Liver (tissue), 9 donors: Measurements from ENCODE around the gene STEEP1. TPM values are rescaled to one million over a fixed set of nuclear protein-coding genes. Genes with fewer than 3 reads are reported as not detected.

Experiments
- DNase-seq: peaks from one replicate; pipeline ENCODE4 v3.0.0-alpha.2; 2017; ENCODE audit warnings: low spot score
- H3K27ac ChIP-seq, 2 donors: one replicate each; pipeline ENCODE4 v1.7.0; 2013; ENCODE audit warnings: inconsistent platforms in 2 of 2, low read length in 2 of 2, control low read depth in 1 of 2, low read depth in 1 of 2, mild to moderate bottlenecking in 1 of 2
- H3K27me3 ChIP-seq, 4 donors: one replicate each; pipeline versions ENCODE4 v1.6.1 to v1.7.0; 2013; ENCODE audit warnings: low read length in 3 of 4, inconsistent platforms in 1 of 4, mild to moderate bottlenecking in 1 of 4, moderate library complexity in 1 of 4; ENCODE audit not compliant: control insufficient read depth in 4 of 4, insufficient read depth in 4 of 4
- H3K36me3 ChIP-seq, 4 donors: one replicate each; pipeline versions ENCODE4 v1.6.1 to v1.7.0; 2013; ENCODE audit warnings: low read length in 3 of 4, mild to moderate bottlenecking in 3 of 4, low read depth in 1 of 4, moderate library complexity in 1 of 4; ENCODE audit not compliant: control insufficient read depth in 4 of 4, insufficient read depth in 3 of 4
- H3K4me1 ChIP-seq, 4 donors: one replicate each; pipeline versions ENCODE4 v1.6.1 to v1.7.0; 2013; ENCODE audit warnings: low read length in 3 of 4, mild to moderate bottlenecking in 3 of 4, moderate library complexity in 1 of 4; ENCODE audit not compliant: control insufficient read depth in 4 of 4, insufficient read depth in 4 of 4
- H3K4me3 ChIP-seq, 3 donors: one replicate each; pipeline versions ENCODE4 v1.6.1 to v1.7.0; 2013; ENCODE audit warnings: low read length in 3 of 3, control low read depth in 1 of 3, low read depth in 1 of 3, mild to moderate bottlenecking in 1 of 3
- H3K9ac ChIP-seq, 2 donors: one replicate each; pipeline ENCODE4 v1.7.0; 2013; ENCODE audit warnings: low read length in 2 of 2, mild to moderate bottlenecking in 2 of 2, moderate library complexity in 2 of 2, control low read depth in 1 of 2, low read depth in 1 of 2
- H3K9me3 ChIP-seq, 4 donors: one replicate each; pipeline versions ENCODE4 v1.6.1 to v1.7.0; 2013; ENCODE audit warnings: low read length in 3 of 4; ENCODE audit not compliant: control insufficient read depth in 4 of 4
- EGR1 ChIP-seq, 2 donors: IDR thresholded peaks; 2 replicates each; pipeline ENCODE4 v1.6.1; 2016 to 2018; ENCODE audit warnings: antibody characterized with exemption in 2 of 2, low read depth in 2 of 2
- FOXA1 ChIP-seq: IDR thresholded peaks from 2 replicates; pipeline ENCODE4 v1.6.1; 2016; ENCODE audit warnings: antibody characterized with exemption
- FOXA2 ChIP-seq: IDR thresholded peaks from 2 replicates; pipeline ENCODE4 v1.6.1; 2016; ENCODE audit warnings: antibody characterized with exemption
- GABPA ChIP-seq, 2 donors: IDR thresholded peaks in 1 of 2; conservative IDR thresholded peaks in 1 of 2; 2 replicates each; pipeline ENCODE4 v1.6.1; 2016; ENCODE audit warnings: antibody characterized with exemption in 2 of 2, mild to moderate bottlenecking in 1 of 2, moderate library complexity in 1 of 2
- HNF4A ChIP-seq, 2 donors: conservative IDR thresholded peaks; 2 replicates each; pipeline ENCODE4 v1.6.1; 2016; ENCODE audit warnings: antibody characterized with exemption in 2 of 2, mild to moderate bottlenecking in 2 of 2
- HNF4G ChIP-seq: IDR thresholded peaks from 2 replicates; pipeline ENCODE4 v1.6.1; 2016; ENCODE audit warnings: antibody characterized with exemption
- NR2F2 ChIP-seq: IDR thresholded peaks from 2 replicates; pipeline ENCODE4 v1.6.1; 2016; ENCODE audit warnings: antibody characterized with exemption
- RAD21 ChIP-seq, 2 donors: IDR thresholded peaks; 2 replicates each; pipeline ENCODE4 v1.6.1; 2016; ENCODE audit warnings: antibody characterized with exemption in 2 of 2, mild to moderate bottlenecking in 2 of 2
- RXRA ChIP-seq, 2 donors: IDR thresholded peaks; 2 replicates each; pipeline ENCODE4 v1.6.1; 2017 to 2018; ENCODE audit warnings: antibody characterized with exemption in 2 of 2, mild to moderate bottlenecking in 1 of 2
- SP1 ChIP-seq: IDR thresholded peaks from 2 replicates; pipeline ENCODE4 v1.6.1; 2018; ENCODE audit warnings: antibody characterized with exemption, mild to moderate bottlenecking
- TAF1 ChIP-seq: conservative IDR thresholded peaks from 2 replicates; pipeline ENCODE4 v1.6.1; 2016; ENCODE audit warnings: antibody characterized with exemption, mild to moderate bottlenecking
- YY1 ChIP-seq: IDR thresholded peaks from 2 replicates; pipeline ENCODE4 v1.6.1; 2016; ENCODE audit warnings: antibody characterized with exemption, mild to moderate bottlenecking
- WGBS: extraction: QIAGEN DNeasy Blood & Tissue Kit; methylation state at CpG from one replicate; pipeline ENCODE4 v1.1.7; 2013; 5-methylcytosine and 5-hydroxymethylcytosine counted together
- polyA plus RNA-seq, 2 donors: library from polyadenylated mRNA; stranded (reverse) in 1 of 2; unstranded in 1 of 2; fragments of 200-250 nt in 1 of 2; fragments of >200 nt in 1 of 2; fragmentation: Nextera tagmentation in 1 of 2; extraction: Ambion mirVana in 1 of 2; gene quantifications; one replicate each; pipeline versions ENCODE4 v1.2.1 to v1.2.3, GENCODE V29; 2013 to 2015
- total RNA-seq, 2 donors: library from RNA; depleted of rRNA; stranded (reverse); fragments of >200 nt; gene quantifications; one replicate each; pipeline ENCODE4 v1.2.3, GENCODE V29; 2014
- TF ChIP-seq, protein P1 (sequence below): IDR thresholded peaks from 2 replicates; pipeline ENCODE4 v1.6.1; 2016; ENCODE audit warnings: antibody characterized with exemption
- TF ChIP-seq, protein P2 (sequence below): IDR thresholded peaks from 2 replicates; pipeline ENCODE4 v1.6.1; 2016; ENCODE audit warnings: antibody characterized with exemption
- TF ChIP-seq, protein P3 (sequence below): IDR thresholded peaks from 2 replicates; pipeline ENCODE4 v1.6.1; 2016; ENCODE audit warnings: antibody characterized with exemption
- TF ChIP-seq, protein P4 (sequence below): fragments of 150-350 bp; IDR thresholded peaks from 2 replicates; pipeline ENCODE4 v1.5.1; 2017; ENCODE audit warnings: improper control_type of control experiment, low read depth, low read length; ENCODE audit not compliant: missing input control
- donor health status: healthy.
- donor health status: healthy.
- donor health status: healthy.
- donor health status: healthy.
- donor health status: healthy.

Gene STEEP1
- total and polyA plus RNA-seq, 4 donors: 4.3 to 14.2 (median 10.2) TPM

DNA sequence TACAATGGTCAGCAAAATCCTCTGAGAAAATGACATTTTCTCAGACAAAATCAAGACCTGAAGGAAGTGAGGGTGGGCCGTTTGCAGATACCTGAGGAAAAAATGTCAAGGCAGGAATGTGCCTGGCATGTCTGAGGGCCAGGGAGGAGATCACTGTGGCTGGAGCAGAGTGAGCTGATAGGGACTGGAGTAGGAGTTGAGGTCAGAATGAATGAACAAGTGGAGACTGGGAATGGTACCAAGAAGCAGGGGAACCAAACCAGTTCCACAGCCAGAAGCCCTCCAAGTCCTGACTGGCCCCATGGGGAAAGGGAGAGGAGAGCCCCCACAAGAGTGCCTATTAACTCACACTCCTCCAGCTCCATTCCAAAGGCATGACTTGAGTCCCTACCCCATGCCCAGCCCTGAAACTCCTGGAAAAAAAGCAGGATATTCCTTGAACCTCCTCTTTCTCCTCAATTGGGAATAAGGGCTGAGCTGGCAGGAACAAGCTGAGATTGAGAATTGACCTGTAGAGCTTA lies 41.5 kb downstream of the STEEP1 start:
- Histone ChIP-seq H3K9me3 (no peaks in the 10 kb centered on the region), H3K27me3 (no peaks in the 10 kb centered on the region), H3K4me3 (no peak overlapping the region), H3K27ac (no peak overlapping the region), H3K4me1 (no peaks in the 10 kb centered on the region), H3K36me3 (no peaks in the 10 kb centered on the region), H3K9ac (no peak overlapping the region)
- no peak for DNase-seq
- 76% methylated on average over 1 of the region's 1 CpG for WGBS
- no peak for TF ChIP-seq RAD21 (IDR thresholded peaks at IDR 0.05)
- no peak for TF ChIP-seq RXRA (IDR thresholded peaks at IDR 0.05)
- TF ChIP-seq TAF1: no peak
- no peak for TF ChIP-seq NR2F2
- TF ChIP-seq GABPA (IDR thresholded peaks at IDR 0.05 in 1 of 2, conservative IDR thresholded peaks at IDR 0.05 in 1 of 2): no peak
- TF ChIP-seq, protein P1, sequence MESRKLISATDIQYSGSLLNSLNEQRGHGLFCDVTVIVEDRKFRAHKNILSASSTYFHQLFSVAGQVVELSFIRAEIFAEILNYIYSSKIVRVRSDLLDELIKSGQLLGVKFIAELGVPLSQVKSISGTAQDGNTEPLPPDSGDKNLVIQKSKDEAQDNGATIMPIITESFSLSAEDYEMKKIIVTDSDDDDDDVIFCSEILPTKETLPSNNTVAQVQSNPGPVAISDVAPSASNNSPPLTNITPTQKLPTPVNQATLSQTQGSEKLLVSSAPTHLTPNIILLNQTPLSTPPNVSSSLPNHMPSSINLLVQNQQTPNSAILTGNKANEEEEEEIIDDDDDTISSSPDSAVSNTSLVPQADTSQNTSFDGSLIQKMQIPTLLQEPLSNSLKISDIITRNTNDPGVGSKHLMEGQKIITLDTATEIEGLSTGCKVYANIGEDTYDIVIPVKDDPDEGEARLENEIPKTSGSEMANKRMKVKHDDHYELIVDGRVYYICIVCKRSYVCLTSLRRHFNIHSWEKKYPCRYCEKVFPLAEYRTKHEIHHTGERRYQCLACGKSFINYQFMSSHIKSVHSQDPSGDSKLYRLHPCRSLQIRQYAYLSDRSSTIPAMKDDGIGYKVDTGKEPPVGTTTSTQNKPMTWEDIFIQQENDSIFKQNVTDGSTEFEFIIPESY: no peak
- TF ChIP-seq, protein P2, sequence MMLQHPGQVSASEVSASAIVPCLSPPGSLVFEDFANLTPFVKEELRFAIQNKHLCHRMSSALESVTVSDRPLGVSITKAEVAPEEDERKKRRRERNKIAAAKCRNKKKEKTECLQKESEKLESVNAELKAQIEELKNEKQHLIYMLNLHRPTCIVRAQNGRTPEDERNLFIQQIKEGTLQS: no peak

DNA sequence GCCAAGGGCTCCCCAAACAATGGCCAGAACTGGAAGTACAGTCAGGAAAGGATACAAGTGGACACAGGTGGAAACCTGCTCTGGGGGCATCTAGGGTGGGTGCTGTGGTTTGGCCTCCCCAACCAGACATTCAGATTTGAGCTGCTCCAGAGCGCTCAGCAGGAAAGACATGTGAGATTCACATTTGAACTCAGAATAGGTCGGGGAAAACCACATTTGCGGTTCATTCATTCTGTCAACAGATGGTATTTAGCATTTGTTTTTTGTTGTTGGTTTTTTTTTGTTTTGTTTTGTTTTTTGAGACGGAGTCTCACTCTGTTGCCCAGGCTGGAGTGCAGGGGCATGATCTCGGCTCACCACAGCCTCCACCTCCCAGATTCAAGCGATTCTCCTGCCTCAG lies 44.0 kb downstream of the STEEP1 start:
- DNase-seq: no peak

More for the DNA sequence above, 44.0 kb downstream of the STEEP1 start:
- Histone ChIP-seq H3K4me1 (no peaks in the 10 kb centered on the region), H3K27me3 (no peaks in the 10 kb centered on the region), H3K9me3 (no peaks in the 10 kb centered on the region), H3K36me3 (no peaks in the 10 kb centered on the region), H3K9ac (no peak overlapping the region), H3K27ac (no peak overlapping the region), H3K4me3 (no peak overlapping the region)
- 90% methylated on average over 6 of the region's 6 CpGs for WGBS
- TF ChIP-seq, protein P3, sequence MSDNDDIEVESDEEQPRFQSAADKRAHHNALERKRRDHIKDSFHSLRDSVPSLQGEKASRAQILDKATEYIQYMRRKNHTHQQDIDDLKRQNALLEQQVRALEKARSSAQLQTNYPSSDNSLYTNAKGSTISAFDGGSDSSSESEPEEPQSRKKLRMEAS: no peak
- TF ChIP-seq FOXA1 (no peak), NR2F2 (no peak), EGR1 (IDR thresholded peaks at IDR 0.05; ENCODE audit: low read depth in 2 of 2) (no peak), GABPA (IDR thresholded peaks at IDR 0.05 in 1 of 2, conservative IDR thresholded peaks at IDR 0.05 in 1 of 2) (no peak), HNF4G (no peak), FOXA2 (no peak), HNF4A (conservative IDR thresholded peaks at IDR 0.05) (no peak), YY1 (no peak), SP1 (no peak)
- TF ChIP-seq, protein P2: no peak
- TF ChIP-seq, protein P4, sequence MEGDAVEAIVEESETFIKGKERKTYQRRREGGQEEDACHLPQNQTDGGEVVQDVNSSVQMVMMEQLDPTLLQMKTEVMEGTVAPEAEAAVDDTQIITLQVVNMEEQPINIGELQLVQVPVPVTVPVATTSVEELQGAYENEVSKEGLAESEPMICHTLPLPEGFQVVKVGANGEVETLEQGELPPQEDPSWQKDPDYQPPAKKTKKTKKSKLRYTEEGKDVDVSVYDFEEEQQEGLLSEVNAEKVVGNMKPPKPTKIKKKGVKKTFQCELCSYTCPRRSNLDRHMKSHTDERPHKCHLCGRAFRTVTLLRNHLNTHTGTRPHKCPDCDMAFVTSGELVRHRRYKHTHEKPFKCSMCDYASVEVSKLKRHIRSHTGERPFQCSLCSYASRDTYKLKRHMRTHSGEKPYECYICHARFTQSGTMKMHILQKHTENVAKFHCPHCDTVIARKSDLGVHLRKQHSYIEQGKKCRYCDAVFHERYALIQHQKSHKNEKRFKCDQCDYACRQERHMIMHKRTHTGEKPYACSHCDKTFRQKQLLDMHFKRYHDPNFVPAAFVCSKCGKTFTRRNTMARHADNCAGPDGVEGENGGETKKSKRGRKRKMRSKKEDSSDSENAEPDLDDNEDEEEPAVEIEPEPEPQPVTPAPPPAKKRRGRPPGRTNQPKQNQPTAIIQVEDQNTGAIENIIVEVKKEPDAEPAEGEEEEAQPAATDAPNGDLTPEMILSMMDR: no peak
